HTERT RPE-1 (cell line): ENCODE data around the gene PON3.

Experiments used
- in situ Hi-C: fragments of 300-500 bp; cut with MboI; formaldehyde crosslinking; loops from 4 replicates; pipeline ENCODE4 v1.14.3; 2020; ENCODE audit warnings: low sequenced_read_pairs

PON3 gene

GRCh38 chr7:95396136-95397032, at the start of gene PON3:
PON3 (minus strand) TSS chr7:95396375; CDS start chr7:95396350, 25 bp downstream.
- in situ Hi-C loops: no loop called here

DNA sequence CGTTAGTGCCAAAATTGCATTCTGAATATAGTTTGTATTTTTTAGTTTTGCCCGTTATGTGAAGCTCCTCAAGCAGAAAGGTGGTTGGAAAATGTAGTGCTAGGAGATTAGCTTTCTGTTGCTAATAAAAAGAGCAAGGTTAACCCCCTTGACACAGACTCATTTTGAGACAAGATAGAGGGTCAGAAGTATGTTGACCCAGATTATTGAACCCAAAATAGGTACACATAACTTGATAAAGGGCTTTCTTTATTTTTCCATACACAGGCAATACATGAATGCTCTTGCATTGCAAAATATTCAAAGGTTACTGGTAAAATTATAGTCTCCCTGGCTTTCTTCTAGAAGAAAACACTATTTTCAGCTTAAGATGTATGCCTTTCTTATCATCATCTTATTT, 48.6 kb upstream of the PON3 start:
- in situ Hi-C loops: no loop called here

DNA sequence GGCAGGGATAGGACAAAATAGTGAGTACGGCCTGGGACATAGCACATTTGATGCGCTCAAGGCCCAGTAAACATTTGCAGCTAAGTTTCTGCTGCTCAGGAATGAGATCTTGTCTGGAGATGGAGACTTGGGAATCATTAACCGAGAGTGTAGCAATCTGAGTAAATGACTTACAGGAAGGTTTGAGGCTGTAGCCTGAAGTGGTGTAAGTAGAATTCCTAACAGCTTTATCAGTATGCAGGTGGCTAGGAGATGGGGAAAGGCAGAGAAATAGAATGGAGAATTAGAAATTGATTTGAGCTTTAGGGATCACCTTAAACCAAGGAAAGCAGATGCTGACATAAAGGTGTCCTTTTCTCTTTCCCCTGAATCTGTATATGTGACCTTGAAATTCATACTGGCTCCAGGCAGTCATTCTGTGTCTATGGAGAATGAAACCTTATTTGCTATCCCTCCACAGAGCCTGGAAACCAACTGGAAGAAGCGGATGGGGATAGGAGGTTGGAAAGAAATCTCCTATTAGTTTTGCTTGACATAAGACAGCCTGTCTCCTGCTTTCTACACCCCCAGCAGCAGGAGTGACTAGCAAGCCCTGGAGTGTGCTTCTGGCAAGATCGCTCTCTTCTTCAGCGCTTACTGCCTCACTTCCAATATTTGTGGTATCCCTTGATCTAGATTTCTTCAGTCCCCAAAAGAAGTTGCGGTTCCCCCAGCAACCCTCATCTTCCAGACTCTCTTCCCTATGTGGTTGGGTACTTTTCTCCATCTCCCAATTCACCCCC, 45.1 kb upstream of the PON3 start:
- in situ Hi-C loops: no loop called here

DNA sequence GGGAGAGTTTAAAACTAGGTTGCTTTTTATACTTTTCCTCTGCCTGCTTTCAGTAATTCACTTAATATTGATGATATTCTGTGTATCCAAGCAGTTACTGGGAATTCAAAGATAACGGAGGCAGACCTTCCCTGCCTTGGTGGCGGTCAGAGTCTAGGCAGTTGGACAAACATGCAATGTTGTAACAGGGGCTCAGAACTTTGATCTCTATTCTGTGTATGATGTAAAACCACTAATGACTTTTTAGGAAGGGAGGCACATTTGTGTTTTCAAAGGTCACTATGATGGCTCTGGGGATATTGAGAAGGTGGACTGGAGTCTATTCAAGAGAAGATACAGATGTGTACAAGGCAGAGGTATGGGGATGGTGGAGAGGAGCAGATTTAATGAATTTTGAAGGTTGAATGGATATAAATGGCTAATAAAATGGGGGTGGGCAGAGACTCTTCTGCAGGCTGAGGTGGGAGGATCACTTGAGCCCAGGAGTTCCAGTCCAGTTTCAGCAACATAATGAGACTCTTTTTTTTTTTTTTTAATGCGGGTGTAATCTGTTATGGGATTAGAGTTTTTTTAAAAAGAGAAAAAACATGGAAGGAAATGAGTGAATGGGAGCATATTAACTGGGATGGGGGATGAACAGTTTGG, 44.3 kb upstream of the PON3 start:
- in situ Hi-C loops: no loop called here

GRCh38 chr7:95436407-95436806, 40.2 kb upstream of the PON3 start:
- in situ Hi-C loops: no loop called here

- in situ Hi-C loops: no loop called here
Measured at GRCh38 chr7:95435422-95435780, 39.2 kb upstream of the PON3 start.

GRCh38 chr7:95434557-95435421, 38.6 kb upstream of the PON3 start, which contains the start of gene PON2:
PON2 (minus strand) TSS chr7:95435028; CDS start chr7:95434951, 77 bp downstream.
- in situ Hi-C loops: no loop called here

DNA sequence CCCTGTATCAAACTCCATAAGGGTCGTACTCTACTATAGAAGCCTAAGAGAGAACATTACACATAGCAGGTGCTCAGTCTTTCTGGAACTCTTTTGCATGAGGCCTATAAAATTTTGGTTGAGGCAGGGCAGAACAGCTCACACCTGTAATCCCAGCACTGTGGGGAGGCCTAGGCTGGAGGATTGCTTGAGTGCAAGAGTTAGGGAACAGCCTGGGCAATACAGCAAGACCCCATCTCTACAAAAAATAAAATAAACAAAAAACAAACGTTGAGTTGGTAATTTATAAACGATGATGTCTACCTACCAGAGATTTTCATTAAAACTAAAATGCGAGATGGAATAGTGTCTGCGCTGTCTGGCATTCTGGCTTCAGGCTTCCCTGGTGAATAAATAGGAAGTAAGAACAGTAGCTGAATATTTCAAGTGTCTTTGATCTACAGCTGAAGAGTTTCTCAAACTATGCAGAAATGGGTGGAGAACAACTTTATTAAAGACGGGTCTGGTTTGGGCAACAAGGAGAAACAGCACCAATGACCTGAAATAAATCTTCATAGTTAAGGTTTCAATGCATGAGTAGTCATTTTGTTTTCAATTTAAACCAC, 37.9 kb upstream of the PON3 start:
- in situ Hi-C loops: no loop called here

- in situ Hi-C loops: no loop called here
Measured at GRCh38 chr7:95433129-95433528, 37.0 kb upstream of the PON3 start.

- in situ Hi-C loops: no loop called here
Measured at GRCh38 chr7:95432606-95433005, 36.4 kb upstream of the PON3 start.

GRCh38 chr7:95430864-95431263, 34.7 kb upstream of the PON3 start:
- in situ Hi-C loops: no loop called here

- in situ Hi-C loops: no loop called here
Measured at GRCh38 chr7:95429241-95429990, 33.2 kb upstream of the PON3 start.

GRCh38 chr7:95427914-95428516, 31.8 kb upstream of the PON3 start:
- in situ Hi-C loops: no loop called here

DNA sequence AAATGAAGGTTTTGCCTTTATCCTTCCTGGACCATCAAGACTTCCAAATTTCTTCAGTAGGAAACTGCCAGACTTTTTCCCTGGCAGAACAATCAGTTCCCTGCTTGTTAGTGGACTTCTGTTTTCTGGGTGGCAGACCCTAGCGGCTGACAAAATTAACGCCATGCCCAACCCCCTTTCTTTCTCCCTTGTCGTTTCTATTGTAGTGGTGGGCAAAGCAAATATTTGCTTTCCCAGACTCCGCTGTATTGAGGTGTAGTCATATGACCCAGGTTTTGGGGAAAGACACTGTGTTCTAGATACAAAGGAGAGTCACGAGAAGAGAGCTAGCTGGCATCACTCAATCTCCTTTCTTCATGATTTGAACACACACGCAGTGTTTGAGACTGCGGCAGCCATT, 31.0 kb upstream of the PON3 start:
- in situ Hi-C loops: no loop called here

GRCh38 chr7:95425694-95426093, 29.5 kb upstream of the PON3 start:
- in situ Hi-C loops: no loop called here

DNA sequence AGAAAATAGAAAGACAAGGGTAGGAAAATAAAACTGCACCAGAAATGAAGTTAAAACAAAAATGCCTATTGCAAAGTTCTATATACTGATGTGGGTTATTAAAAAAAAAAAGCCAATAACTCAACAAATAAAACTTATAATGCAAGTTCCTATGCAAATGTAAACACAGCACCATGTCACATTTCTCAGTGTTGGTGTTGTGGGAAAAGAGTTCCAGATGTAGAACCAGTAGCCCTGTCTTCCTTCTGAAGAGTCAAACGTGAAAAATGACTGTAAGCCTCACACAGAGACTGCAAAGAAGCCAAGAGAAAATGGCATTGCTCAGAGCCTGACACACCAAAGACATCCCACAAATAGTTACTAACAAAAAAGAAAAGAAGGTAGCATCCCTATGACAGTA, 28.5 kb upstream of the PON3 start:
- in situ Hi-C loops: no loop called here

DNA sequence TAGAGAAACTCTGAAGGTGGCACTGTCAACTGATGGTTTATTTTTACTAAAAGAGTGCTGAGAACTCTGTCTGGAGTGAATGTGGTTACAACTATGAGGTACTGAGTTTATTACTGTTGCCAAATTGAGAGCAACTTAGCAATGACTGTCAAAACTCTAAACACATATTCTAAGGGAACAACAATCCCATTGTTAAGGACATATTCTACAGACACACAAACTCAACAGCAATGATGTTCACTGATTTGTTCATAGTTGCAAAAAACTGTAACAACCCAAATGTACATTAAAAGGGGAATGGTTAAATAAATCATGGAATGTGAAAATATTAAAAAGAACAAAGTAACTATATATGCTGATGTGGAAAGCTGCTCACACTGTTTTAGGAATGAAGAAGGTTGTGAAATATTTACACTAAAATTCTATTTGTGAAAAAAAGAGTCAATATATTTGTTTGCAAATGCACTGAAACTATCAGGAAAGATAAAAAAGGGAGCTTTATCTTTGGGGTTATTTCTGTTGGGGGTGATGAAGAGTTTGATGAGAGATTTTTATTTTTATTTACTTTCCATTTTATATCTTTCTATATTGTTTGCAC, 25.8 kb upstream of the PON3 start:
- in situ Hi-C loops: no loop called here

DNA sequence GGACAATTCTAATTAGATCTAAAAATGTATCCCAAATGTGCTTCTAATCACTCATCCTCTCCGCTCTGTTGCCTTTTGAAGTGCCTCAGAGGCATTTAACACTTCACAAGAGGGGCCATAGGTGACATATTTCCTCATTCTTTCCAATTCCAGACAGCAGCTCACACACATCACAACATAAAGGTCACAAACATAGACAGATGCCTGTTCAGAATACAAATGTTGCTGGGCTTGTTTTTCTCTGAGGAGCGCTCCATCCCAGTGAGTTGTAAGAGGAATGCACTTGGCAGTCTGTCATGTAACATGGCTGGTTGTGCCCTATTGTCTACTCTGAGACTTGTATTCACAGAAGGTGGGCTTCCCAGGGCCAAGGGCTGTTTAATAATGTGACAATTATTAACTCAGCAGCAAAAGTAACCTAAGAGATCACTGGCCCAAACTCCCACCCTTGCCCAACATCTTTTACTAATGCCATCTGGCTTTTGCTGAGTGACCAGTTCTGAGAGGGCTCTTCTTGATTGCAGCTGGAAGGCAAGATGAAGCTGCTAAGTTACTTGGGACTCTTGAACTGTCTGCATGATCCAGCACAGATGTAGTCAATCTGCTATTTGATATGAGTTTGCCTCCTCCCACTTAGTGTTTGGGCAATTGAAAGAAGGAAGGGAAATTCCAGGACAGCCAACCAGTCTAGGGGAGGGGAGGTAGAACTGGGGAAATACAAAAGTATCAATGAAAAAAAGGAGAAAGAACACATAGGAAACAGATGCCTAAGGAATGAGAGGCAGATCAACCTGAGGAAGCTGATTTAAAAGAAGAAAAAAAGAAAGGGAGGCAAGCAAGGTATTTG, 25.0 kb upstream of the PON3 start:
- in situ Hi-C loops: no loop called here
